Stimulated activated CD4-positive, alpha-beta T cell treated with anti-CD3 and anti-CD28 coated beads, Interleukin-12 subunit alpha, Interleukin-12 subunit beta, amount 100 ng/mL, for 48 hours (primary cell): ENCODE results near the gene MAP2K4.
"Not testable (repeated sequence)": the region's sequence is repeated elsewhere in the genome, so short reads cannot be mapped to it uniquely, and the experiment has no call there.

Experiments
- DNase-seq, 3 donors: peaks; one replicate each; pipeline ENCODE4 v3.0.0-alpha.2; 2020; ENCODE audit warnings: low read depth in 2 of 3, low spot score in 1 of 3

The MAP2K4 gene

GRCh38 chr17:12020642-12021622 lies at the start of gene MAP2K4:
TSS of gene MAP2K4 (plus strand) at chr17:12020877. CDS start at chr17:12020887, 10 bp downstream.
- DNase-seq: peak; percentile 87 to 97 (median 87)

DNA sequence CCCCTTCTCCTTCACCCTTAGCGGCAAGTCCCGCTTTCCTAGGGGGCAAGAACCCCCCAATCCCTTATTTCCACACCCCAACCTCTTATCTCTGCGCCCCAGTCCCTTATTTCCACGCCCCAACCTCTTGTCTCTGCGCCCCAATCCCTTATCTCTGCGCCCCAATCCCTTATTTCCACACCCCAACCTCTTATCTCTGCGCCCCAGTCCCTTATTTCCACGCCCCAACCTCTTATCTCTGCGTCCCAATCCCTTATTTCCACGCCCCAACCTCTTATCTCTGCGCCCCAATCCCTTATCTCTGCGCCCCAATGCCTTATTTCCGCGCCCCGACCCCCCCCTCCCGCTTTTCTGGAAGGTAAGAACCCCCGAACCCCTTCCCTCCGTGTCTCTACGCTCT lies 47.9 kb upstream of the MAP2K4 start:
- DNase-seq: not testable (repeated sequence)

DNA sequence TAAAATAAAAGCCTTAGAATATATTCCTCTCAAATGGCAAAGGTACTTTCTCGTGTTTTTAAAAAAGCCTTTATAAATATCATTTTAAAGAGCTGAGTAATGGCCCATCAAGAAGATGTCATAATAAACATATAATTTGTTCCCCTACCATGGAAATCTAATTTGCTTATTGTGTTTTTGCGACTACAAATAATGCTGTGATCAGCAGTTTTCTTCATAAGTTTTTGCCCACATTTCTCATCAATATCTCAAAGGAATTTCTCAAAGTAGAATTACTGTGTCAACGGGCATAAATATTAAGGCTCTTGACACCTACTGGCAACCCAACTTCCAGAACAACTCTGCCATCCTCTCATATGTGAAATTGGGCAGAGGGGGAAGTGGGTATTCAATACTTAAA lies 40.9 kb upstream of the MAP2K4 start:
- DNase-seq: no peak

DNA sequence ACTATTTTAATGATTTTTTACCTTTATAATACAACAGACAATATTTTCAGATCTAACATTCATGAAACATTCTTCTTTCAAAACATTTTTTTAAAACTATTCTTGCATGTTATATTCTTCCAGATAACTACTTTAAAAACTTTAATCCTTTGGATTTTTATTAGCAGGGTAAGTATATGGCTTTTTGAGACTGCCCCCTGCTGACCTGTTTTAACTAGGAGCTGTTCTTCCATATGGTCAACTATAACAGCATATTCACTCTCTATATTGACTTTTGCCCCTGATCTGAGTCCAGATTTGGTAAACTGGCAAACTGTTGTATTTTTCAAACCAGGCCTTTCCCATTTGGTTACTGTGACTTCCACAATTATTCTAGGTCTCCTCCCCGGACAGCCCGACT lies 39.9 kb upstream of the MAP2K4 start:
- DNase-seq: no peak

DNA sequence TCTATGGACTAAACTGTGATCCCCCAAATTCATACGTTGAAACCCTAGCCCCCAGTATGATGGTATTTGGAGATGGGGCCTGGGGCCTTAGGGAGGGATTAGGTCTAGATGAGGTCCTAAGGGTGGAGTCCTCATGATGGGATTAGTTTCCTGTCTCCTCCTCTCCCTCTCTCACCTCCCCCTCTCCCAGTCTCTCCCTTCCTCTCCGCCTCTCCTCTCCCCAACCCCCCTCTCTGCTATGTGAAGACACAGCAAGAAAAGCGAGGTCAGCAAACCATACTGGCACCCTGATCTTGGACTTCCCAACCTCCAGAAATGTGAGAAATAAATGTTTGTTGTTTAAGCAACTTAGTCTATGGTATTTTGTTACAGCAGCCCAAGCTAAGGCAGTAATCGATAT lies 38.8 kb upstream of the MAP2K4 start:
- DNase-seq: no peak

GRCh38 chr17:11986179-11986941 lies 34.3 kb upstream of the MAP2K4 start:
- no peak for DNase-seq

GRCh38 chr17:11986942-11987329 lies 33.7 kb upstream of the MAP2K4 start:
- no peak for DNase-seq

DNA sequence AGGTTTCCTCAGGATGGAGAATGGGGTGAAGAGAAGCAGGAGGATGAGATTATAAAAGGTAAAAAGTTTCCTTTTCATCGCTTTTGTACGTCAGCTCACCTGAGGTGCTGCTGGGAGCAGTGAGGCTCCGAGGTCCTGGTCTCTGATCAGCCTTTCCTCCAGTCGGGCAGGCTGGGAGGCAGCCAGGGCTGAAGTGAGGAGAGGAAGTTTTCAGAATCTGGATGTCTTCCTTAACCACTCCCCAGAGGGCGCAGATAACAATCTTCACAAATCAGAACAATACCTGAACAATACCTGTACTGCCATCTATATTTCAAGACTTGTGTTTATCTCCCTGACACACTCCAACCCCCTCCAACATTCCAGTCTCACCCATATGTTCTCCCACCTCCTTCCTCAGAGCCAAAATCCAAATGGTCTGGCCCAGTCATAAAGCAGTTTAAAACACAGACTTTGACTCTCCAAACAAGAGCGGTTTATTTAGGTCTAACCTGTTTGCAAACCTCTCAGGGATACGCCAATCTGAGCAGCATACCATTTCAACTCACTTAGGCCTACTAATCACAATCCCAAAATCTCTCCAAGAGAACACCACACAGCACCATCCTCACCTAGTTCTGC lies 30.2 kb upstream of the MAP2K4 start:
- DNase-seq: no peak

DNA sequence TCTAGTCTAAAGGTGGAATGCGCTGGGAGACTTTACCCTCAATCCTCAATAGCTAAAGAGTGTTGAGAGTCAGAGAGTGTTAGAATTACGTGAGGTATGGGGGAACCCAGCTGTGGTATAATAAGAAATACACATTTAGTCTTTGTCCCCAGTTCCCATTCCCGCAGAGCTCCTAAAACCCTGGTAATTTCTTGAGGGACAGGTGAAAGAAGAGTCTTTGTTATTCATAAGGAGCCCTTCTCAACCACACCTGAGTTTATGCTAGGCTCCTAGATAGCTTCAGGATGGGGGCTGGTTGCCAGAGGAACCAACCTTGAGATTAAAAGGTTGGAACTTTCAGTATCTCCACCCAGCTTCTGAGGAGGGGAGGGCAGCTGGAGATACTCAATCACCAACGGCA lies 29.2 kb upstream of the MAP2K4 start:
- DNase-seq: no peak

DNA sequence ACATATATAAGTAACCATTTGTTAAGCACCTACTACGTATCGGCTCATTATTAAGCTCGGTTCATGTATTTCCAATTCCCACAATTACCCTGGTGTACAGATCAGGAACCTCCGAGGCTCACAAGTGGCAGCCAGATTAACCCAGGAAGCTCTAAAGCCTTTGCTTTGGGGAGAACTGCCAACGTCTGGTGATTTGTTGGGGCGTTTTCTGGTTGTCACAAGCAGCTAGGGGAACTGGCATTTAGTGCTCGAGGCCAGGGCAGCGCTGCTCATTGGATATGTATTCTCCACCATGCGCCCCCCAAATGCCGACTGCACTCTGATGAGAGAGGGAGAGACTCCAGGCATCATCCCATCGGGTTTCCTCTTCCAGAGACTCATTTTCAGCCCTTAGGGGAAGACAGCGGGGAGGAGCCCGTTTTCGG lies 23.9 kb upstream of the MAP2K4 start:
- DNase-seq: peak in 1 of 3 donors; percentile 6

GRCh38 chr17:11997147-11997971 lies 23.3 kb upstream of the MAP2K4 start, which contains the start of gene ZNF18:
TSS of gene ZNF18 (minus strand) at chr17:11997475. CDS start at chr17:11992829, 4,646 bp downstream.
- peak; percentile 89 to 96 (median 90) for DNase-seq

GRCh38 chr17:11997972-11998233 lies 22.8 kb upstream of the MAP2K4 start:
- DNase-seq: no peak

- no peak for DNase-seq
Observed at GRCh38 chr17:11999696-12000095, 21.0 kb upstream of the MAP2K4 start.

- DNase-seq: no peak
Observed at GRCh38 chr17:12007466-12007865, 13.2 kb upstream of the MAP2K4 start.

DNA sequence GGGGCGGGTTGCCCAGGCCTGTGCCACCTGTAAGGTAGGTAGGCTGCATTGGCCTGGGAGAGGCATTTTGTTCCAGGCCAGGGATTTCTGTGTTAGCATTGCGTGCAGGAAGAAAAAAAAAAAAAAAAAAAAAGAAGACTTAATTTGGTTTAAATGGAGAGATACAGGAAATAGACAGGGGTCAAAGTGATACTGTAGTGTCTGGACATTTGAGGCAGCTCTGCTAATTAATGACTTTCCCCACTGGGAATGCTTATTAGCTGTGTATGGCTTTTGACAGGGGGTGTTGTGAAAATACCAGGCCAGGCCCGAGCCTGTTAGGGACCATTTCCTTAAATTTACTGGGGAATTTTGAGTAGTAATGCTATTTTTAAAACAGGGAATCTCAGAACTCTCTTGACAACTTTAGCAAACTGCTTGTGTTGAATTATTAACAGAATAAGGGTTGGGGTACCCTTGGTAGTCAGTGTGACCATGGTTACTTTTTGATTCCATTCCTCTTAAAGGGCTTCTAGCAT lies 1.0 kb downstream of the MAP2K4 start:
- DNase-seq: no peak

GRCh38 chr17:12022310-12022709 lies 1.6 kb downstream of the MAP2K4 start:
- no peak for DNase-seq

DNA sequence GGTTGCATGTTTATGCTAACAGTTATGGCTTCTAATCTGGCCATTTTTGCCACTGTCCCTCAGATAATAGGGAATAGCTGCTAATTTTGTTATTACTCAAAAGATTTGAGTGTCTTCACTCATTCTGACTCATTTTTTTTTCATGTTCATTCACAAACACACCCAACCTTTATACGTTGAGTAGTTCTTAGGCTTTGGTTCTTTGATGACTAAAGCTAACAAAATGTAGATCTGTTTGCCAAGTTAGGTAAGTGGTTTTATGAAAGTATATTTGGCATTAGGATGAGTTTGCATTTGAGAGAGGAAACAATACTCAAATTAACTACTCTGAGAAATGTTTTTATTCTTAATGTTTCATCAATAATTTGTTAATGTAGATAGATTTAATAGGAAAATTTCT lies 3.6 kb downstream of the MAP2K4 start:
- DNase-seq: no peak

- DNase-seq: no peak
Observed at GRCh38 chr17:12027658-12028057, 7.0 kb downstream of the MAP2K4 start.

GRCh38 chr17:12028611-12029010 lies 7.9 kb downstream of the MAP2K4 start:
- no peak for DNase-seq

- DNase-seq: no peak
Observed at GRCh38 chr17:12034538-12034937, 13.9 kb downstream of the MAP2K4 start.

DNA sequence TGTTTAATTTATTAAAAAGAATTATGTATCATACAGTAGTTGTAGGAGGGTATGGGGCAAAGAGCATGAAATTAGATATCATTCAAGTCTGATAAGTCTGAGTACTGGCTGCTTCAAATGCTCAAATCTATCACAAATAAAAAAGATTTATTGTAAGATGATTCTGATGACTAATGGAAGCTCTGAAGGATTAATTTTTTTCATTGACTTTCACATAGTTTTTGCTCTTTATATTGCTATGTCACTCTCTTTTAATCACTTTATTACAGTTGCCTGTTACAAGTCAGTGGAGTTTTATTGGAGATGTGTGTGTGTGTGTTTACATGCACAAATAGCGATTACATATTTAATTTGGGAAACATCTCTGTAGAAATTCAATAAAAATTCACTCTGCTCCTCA lies 15.0 kb downstream of the MAP2K4 start:
- DNase-seq: no peak
